ENCODE measurements around the gene PLEKHM2.

Gene PLEKHM2

GRCh38 chr1:15702722-15703550 is 18.8 kb downstream of the PLEKHM2 start:
- DNase-seq, result no peak

DNA sequence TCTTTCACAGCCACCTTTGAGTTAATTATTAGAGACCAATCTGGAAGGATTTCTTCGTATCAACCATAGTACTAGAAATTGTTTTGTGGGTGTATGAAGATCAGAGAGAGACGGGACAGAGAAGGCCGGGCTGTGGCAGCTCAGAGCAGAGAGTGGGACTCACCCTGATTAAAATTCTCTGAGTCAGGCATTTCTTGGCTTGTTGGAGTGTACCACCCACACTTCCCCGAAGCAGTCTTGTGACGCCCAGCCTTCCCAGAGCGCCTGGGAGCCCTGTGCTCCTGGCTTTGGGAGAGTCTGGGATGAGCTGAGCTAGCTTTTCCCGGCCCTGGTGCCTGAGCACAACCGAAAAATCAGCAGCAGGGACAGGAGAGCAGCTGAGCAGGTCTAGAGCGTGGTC is 19.4 kb downstream of the PLEKHM2 start:
- no peak for DNase-seq

DNA sequence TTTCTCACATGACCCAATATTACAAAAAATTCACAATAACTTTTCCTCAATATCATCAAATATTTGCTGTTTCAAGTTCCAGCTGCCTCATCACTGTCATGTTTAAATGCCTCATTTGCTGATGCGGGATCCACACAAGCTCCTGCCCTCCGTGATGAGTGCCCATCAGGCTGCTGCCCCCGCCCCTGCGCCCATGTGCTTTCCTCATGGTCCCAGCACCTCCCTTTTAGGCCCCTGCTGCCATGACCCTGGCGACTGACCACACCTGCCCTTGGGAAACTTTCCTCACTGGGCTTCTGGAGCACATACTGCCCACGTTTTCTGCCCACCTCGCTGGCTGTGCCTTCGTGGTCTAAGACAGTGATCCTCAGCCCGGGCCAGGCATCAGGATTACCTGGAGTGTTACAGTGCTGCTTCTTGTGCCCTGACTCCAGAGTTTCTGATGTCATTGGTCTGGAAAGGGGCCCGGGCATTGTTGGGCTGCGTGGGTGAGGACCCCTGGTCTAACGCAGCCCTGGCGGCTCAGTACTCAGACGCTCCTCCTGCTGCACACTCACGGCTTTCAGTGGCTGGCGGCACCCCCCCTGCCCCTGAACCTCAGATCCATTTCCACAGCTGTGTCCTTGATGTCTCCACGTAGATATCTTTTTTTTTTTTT is 20.5 kb downstream of the PLEKHM2 start:
- no peak for DNase-seq

DNA sequence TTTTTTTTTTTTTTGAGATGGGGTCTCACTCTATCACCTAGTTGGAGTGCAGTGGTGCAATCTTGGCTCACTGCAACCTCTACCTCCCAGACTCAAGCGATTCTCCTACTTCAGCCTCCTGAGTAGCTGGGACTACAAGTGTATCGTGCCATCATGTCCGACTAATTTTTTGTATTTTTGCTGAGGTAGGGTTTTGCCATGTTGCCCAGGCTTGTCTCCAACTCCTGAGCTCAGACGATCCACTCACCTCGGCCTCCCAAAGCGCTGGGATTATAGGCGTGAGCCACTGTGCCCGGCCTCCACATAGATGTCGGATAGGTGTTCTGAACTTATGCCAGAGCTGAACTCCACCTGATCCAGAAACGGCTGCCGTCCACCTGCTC is 21.1 kb downstream of the PLEKHM2 start:
- DNase-seq, result no peak

- DNase-seq, result no peak
Measured at GRCh38 chr1:15706751-15707150, 22.6 kb downstream of the PLEKHM2 start.

GRCh38 chr1:15707239-15707925 is 23.3 kb downstream of the PLEKHM2 start:
- DNase-seq, result no peak

DNA sequence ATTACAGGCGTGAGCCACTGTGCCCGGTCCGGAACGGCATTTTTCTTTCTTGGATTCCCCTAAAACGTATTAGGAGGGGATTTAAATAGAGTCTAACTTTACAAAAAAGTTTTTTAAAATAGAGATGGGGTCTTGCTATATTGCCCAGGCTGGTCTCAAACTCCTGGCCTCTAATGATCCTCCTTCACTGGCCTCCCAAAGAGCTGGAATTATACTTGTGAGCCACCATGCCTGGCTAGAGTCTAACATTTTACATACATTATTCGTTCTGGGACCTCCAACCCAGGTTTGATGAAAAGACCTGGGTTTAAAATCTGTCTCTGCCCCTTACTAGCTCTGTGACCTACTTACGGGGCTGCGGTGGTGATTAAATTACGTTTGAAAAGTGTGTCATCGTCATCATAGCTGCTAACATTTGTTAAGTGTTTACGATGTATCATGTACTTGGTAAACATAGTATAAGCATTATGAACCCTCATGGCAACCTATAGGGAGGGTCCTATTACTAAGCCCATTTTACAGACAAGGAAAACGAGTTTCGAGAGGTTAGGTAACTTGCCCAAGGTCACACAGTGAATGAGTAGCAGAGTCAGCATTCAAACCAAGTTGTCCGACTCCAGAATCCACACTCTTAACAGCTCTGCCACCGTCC is 24.5 kb downstream of the PLEKHM2 start:
- no peak for DNase-seq

- no peak for DNase-seq
Measured at GRCh38 chr1:15709226-15709625, 25.1 kb downstream of the PLEKHM2 start.

- no peak for DNase-seq
Measured at GRCh38 chr1:15712168-15712567, 28.0 kb downstream of the PLEKHM2 start.

GRCh38 chr1:15714406-15715136 is 30.5 kb downstream of the PLEKHM2 start:
- DNase-seq, result no peak

GRCh38 chr1:15717418-15718125 is 33.5 kb downstream of the PLEKHM2 start:
- no peak for DNase-seq

DNA sequence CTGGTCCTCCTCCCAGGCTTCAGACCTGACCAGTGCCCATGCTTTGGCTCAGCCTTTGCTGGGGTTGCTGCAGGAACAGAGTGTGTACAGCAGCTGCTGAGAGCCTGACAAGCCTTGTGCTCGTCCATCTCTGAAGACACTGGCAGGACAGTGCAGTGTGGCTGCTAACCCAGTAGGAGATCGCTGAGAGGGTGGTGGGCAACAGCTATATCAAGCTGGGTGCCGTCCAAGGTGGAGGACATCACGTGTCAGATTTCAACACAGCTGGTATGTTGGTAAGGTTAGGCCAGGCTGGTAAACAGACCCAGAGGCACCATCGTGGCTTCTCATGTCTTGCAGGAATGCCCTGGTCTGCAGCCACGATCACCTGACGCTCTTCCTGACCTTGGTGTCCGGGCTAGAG is 34.1 kb downstream of the PLEKHM2 start:
- DNase-seq, result no peak

GRCh38 chr1:15719381-15720120 is 35.4 kb downstream of the PLEKHM2 start:
- DNase-seq, result no peak

DNA sequence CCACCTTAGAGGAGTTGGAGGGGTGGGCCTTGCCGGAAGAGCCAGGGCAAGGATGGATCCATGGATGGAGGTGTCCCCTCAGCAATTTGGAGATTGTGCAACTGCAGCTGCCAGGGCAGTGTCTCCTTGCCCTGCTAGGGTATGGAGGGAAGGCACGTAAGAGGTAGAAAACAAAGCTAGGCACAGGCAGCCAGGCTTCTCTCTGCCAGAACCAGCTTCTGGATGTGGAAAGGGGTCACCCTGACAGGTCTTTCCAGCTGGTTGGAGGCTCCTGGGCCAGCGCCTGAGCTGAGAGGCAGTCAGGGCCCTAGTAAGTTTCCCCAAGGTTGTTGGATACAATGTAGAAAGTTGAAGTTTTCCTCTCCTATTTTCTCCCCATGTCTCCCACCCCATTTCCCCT is 36.7 kb downstream of the PLEKHM2 start:
- DNase-seq, result no peak

- DNase-seq, result no peak
Measured at GRCh38 chr1:15722411-15722810, 38.3 kb downstream of the PLEKHM2 start.

- no peak for DNase-seq
Measured at GRCh38 chr1:15722836-15723532, 38.9 kb downstream of the PLEKHM2 start.

DNA sequence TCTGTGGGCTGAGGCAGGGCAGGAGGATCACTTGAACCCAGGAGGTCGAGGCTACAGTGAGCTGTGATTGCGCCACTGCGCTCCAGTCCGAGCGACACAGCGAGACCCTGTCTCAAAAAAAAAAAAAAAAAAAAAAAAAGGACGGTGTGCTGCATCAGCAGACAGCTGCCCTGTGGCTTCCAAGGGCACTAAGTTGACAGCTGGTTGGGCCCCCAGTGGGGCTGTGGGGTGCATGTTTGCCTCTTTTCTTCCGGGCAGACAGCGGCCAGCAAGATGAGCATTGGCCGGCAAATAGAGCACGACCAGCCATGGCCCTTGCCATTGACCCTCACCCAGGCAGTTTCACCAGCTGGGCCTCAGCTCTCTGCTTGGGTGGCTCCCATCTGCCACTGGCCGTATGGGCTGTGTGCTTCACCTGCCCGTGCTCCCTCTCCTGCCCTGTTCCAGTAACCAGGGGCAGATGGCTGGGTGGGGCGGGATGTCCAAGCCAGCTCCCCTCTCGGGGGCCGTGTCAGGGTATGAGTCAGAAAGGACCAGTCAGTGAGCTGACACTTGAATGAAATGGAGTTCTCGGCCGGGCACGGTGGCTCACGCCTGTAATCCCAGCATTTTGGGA is 39.6 kb downstream of the PLEKHM2 start:
- DNase-seq, result no peak

- DNase-seq, result no peak
Measured at GRCh38 chr1:15724949-15725880, 41.1 kb downstream of the PLEKHM2 start.

DNA sequence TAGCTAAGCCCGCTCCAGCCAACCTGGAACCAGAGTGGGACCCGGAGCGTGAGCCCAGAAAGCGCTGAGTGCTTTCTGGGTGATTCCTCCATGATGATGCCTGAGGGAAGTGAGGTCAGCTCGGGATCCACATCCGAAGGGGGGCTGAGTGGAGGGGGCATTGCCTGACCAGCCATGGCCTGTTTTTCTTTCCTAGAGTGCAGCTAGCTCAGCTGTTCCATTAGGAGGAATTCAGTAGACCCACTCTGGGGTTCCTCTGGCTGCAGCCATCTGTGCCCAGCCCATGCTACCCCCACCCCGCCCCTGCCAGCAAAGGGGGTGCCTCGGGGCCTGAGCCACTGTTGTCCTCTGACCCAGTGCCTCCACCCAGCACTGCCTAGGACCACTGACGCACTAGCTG is 42.4 kb downstream of the PLEKHM2 start:
- no peak for DNase-seq
